Non-pigmented ciliary epithelial cell (primary cell): ENCODE data around the gene SDE2.
"Not testable (repeated sequence)": the region's sequence is repeated elsewhere in the genome, so short reads cannot be mapped to it uniquely, and the experiment has no call there.

Experiments
- DNase-seq: peaks from one replicate; pipeline ENCODE4 v3.0.0-alpha.2; 2010; ENCODE audit warnings: low read depth

The SDE2 gene

DNA sequence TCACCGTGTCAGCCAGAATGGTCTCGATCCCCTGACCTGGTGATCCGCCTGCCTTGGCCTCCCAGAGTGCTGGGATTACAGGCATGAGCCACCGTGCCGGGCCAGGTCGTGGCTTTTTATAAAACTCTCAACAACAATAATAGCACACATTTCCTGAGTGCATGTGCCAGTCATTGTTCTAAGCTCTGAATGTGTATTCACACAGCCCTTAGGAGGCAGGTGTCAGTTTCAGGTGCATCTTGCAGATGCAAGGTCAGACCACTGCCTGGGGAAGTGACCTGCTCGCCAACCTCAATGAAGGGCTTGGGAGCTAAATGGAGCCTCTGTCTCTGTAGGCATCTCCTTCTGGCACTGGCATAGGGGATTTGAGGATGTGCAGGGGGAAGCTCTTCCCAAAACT, 56.6 kb downstream of the SDE2 start:
- DNase-seq, result no peak

DNA sequence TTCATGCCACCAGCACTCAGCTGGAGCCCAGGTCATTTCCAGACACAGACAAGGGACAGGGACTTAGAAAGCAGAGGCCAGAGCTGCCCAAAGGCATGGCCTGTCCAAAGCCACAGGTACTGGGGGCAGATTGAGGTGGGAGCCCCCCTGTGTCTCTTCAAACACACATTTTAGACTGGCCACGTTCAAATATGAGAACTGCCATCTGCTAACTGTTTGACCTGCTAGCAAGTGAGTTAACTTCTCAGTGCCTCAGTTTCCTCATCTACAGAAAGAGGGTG, 57.3 kb downstream of the SDE2 start:
- DNase-seq, result no peak

- DNase-seq, result no peak
These were observed 57.8 kb downstream of the SDE2 start, which contains the start of gene LEFTY2 for GRCh38 chr1:225941187-225941941. LEFTY2 (minus strand) TSS chr1:225941220; CDS start chr1:225941140, 80 bp downstream.

GRCh38 chr1:225940385-225941151, 58.6 kb downstream of the SDE2 start:
- DNase-seq, result no peak

DNA sequence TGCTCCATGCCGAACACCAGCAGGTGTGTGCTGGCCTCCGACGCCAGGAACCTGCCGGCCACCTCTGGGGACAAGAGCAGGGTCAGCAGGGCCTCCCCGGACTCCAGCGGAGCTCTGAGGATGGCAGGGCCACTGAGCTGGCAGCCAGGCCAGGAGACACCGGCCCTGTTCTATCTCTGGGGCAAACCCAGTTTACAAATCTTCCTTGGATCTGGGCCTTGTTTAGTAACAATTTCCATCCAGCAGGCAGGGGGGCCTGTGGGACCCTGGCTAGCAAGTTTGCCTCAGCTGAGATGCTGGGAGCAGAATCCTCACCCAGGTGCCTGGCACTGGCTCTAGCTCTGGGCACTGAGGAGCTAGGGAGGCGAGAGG, 59.2 kb downstream of the SDE2 start:
- DNase-seq, result not testable (repeated sequence)

- DNase-seq, result not testable (repeated sequence)
These were observed 59.8 kb downstream of the SDE2 start for GRCh38 chr1:225939097-225939938.

GRCh38 chr1:225937048-225937968, 61.8 kb downstream of the SDE2 start:
- DNase-seq, result no peak

- no peak for DNase-seq
These were observed 62.6 kb downstream of the SDE2 start for GRCh38 chr1:225936523-225936922.

- not testable (repeated sequence) for DNase-seq
These were observed 63.1 kb downstream of the SDE2 start for GRCh38 chr1:225936086-225936485.

DNA sequence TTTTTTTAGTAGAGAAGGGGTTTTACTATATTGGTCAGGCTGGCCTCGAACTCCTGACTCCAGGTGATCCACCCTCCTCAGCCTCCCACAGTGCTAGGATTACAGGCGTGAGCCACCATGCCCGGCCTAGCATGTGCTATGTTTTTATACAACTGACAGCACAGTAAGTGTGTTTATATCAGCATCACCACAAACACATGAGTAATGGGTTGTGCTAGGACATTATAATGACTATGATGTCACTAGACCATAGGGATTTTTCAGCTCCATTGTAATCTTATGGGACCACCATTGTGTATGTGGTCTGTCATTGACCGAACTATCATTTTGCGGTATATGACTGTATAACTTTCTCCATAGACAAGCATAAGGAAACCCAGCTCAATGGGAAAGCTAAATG, 64.4 kb downstream of the SDE2 start:
- DNase-seq, result no peak

GRCh38 chr1:225933072-225933471, 66.1 kb downstream of the SDE2 start:
- DNase-seq, result no peak
